GM12878 (cell line): ENCODE data around the gene MGLL. TPM values are rescaled to one million over a fixed set of nuclear protein-coding genes. Genes with fewer than 3 reads are reported as not detected.

Source experiments
- ATAC-seq: fragments of 200-7000 bp; cut with Tn5 transposase; 3 replicates; pipeline ENCODE4 v1.9.1; 2020; ENCODE audit warnings: mild to moderate bottlenecking, moderate library complexity
- BruUV-seq: library from RNA; stranded (reverse); fragments of 400-500 nt; replicated peaks from 2 replicates; lab custom pipeline; 2021; lab: Mats Ljungman, UMichigan
- CTCF ChIA-PET: fragments of 300-600 bp; sonication (Branson Sonifier 250); formaldehyde crosslinking; extraction: SDS; loops from one replicate; lab custom pipeline; 2021; ENCODE audit warnings: inconsistent platforms; lab: Yijun Ruan, JAX
- POLR2A ChIA-PET: fragments of 350-600 bp; formaldehyde crosslinking; extraction: SDS; loops from one replicate; lab custom pipeline; 2021; ENCODE audit warnings: inconsistent platforms; lab: Charles Lee
- RAD21 ChIA-PET: fragments of 300-600 bp; sonication (Branson Sonifier 250); formaldehyde crosslinking; loops from one replicate; lab custom pipeline; 2023; ENCODE audit warnings: antibody characterized with exemption; ENCODE audit not compliant: unreplicated experiment; lab: Charles Lee
- SMC1A ChIA-PET: fragments of 300-600 bp; sonication (Branson Sonifier 250); formaldehyde crosslinking; loops from one replicate; lab custom pipeline; 2023; ENCODE audit not compliant: unreplicated experiment, uncharacterized antibody; lab: Charles Lee
- DNase-seq: peaks from one replicate; pipeline ENCODE4 v3.0.0-alpha.2; 2011; ENCODE audit warnings: low read depth, low spot score
- FAIRE-seq: peaks from 3 replicates; lab custom pipeline; 2011; peaks lifted over from hg19 to GRCh38; lab: Jason Lieb, UNC
- H2AFZ ChIP-seq: 2 replicates; pipeline ENCODE4 v1.6.0; 2011; ENCODE audit warnings: low read depth, low read length, control low read depth; ENCODE audit not compliant: control insufficient read depth
- H3K27ac ChIP-seq: 2 replicates; pipeline ENCODE4 v1.5.1; 2011; ENCODE audit warnings: control low read depth; ENCODE audit not compliant: control insufficient read depth, insufficient read depth
- H3K27me3 ChIP-seq, 2 experiments: replicated peaks in 1 of 2; 2 replicates each; pipeline versions ENCODE4 v1.6.0 to v1.6.1; 2011; ENCODE audit warnings: low read length in 1 of 2; ENCODE audit not compliant: control insufficient read depth in 2 of 2, insufficient read depth in 2 of 2
- H3K36me3 ChIP-seq, 2 experiments: 2 replicates each; pipeline ENCODE4 v1.5.1; 2011; ENCODE audit warnings: low read length in 1 of 2; ENCODE audit not compliant: control insufficient read depth in 2 of 2, insufficient read depth in 2 of 2
- H3K4me1 ChIP-seq: 2 replicates; pipeline ENCODE4 v1.6.1; 2011; ENCODE audit warnings: mild to moderate bottlenecking, low read length, moderate library complexity, mixed read lengths; ENCODE audit not compliant: control insufficient read depth, insufficient read depth
- H3K4me2 ChIP-seq: 2 replicates; pipeline ENCODE4 v1.6.0; 2011; ENCODE audit warnings: control low read depth; ENCODE audit not compliant: control insufficient read depth, insufficient read depth
- H3K4me3 ChIP-seq: fragments of 200-600 bp; sonication (generic); 2 replicates; pipeline ENCODE4 v1.5.1; 2016
- H3K79me2 ChIP-seq: 2 replicates; pipeline ENCODE4 v1.6.0; 2011; ENCODE audit warnings: low read length; ENCODE audit not compliant: control insufficient read depth, insufficient read depth
- H3K9ac ChIP-seq: 2 replicates; pipeline ENCODE4 v1.8.0; 2011; ENCODE audit warnings: low read length, control low read depth, mixed read lengths; ENCODE audit not compliant: control insufficient read depth, insufficient read depth
- H3K9me3 ChIP-seq: replicated peaks from 3 replicates; pipeline ENCODE4 v1.5.1; 2011; ENCODE audit warnings: mild to moderate bottlenecking, low read length; ENCODE audit not compliant: control insufficient read depth, insufficient read depth
- H4K20me1 ChIP-seq: 2 replicates; pipeline ENCODE4 v1.6.0; 2011; ENCODE audit not compliant: control insufficient read depth, insufficient read depth
- CEBPB ChIP-seq, 2 experiments: fragments of 150-350 bp in 1 of 2; IDR thresholded peaks; 2 replicates each; pipeline ENCODE4 v1.6.1; 2012 to 2014; ENCODE audit warnings: low read depth in 2 of 2, low read length in 2 of 2, borderline replicate concordance in 1 of 2, inconsistent platforms in 1 of 2
- E2F4 ChIP-seq: IDR thresholded peaks from 2 replicates; pipeline ENCODE4 v1.6.1; 2012; ENCODE audit warnings: low read depth, low read length, improper control_type of control experiment
- FOXM1 ChIP-seq: IDR thresholded peaks from 2 replicates; pipeline ENCODE4 v1.6.1; 2012; ENCODE audit warnings: low read depth, mild to moderate bottlenecking, inconsistent platforms, low read length, moderate library complexity
- JUND ChIP-seq: IDR thresholded peaks from 2 replicates; pipeline ENCODE4 v1.6.1; 2012; ENCODE audit warnings: low read depth, mild to moderate bottlenecking, low read length, improper control_type of control experiment, moderate library complexity
- KDM1A ChIP-seq: fragments of 200-600 bp; sonication (generic); IDR thresholded peaks from 2 replicates; pipeline ENCODE4 v1.6.1; 2016; ENCODE audit warnings: borderline replicate concordance
- KLF5 ChIP-seq: fragments of 450-650 bp; IDR thresholded peaks from 2 replicates; pipeline ENCODE4 v1.6.1; 2014; ENCODE audit warnings: mild to moderate bottlenecking; ENCODE audit not compliant: partially characterized antibody
- LARP7 ChIP-seq: fragments of 450-650 bp; IDR thresholded peaks from 2 replicates; pipeline ENCODE4 v1.6.1; 2017; ENCODE audit warnings: mild to moderate bottlenecking
- MAX ChIP-seq: IDR thresholded peaks from 2 replicates; pipeline ENCODE4 v1.6.1; 2012; ENCODE audit warnings: low read depth, low read length, improper control_type of control experiment
- NBN ChIP-seq: fragments of 450-650 bp; IDR thresholded peaks from 2 replicates; pipeline ENCODE4 v1.6.1; 2016
- NFYB ChIP-seq: IDR thresholded peaks from 2 replicates; pipeline ENCODE4 v1.6.1; 2011; ENCODE audit warnings: low read depth, mild to moderate bottlenecking, low read length, improper control_type of control experiment, moderate library complexity; ENCODE audit not compliant: insufficient read depth
- PBX3 ChIP-seq: IDR thresholded peaks from 2 replicates; pipeline ENCODE4 v1.6.1; 2011; ENCODE audit warnings: mild to moderate bottlenecking, low read depth, low read length, moderate library complexity; ENCODE audit not compliant: insufficient replicate concordance
- RBBP5 ChIP-seq: fragments of 200-600 bp; sonication (generic); conservative IDR thresholded peaks from 2 replicates; pipeline ENCODE4 v1.6.1; 2016
- RELB ChIP-seq: fragments of 450-650 bp; IDR thresholded peaks from 2 replicates; pipeline ENCODE4 v1.6.1; 2017; ENCODE audit warnings: low read depth, mild to moderate bottlenecking, moderate library complexity
- RUNX3 ChIP-seq: IDR thresholded peaks from 2 replicates; pipeline ENCODE4 v1.6.1; 2012; ENCODE audit warnings: low read length, inconsistent platforms
- SUZ12 ChIP-seq: fragments of 200-600 bp; sonication (generic); IDR thresholded peaks from one replicate; pipeline ENCODE4 v1.6.1; 2018; ENCODE audit warnings: antibody characterized with exemption, mild to moderate bottlenecking; ENCODE audit not compliant: unreplicated experiment
- TCF12 ChIP-seq: IDR thresholded peaks from 2 replicates; pipeline ENCODE4 v1.6.1; 2011; ENCODE audit warnings: low read depth, mild to moderate bottlenecking, low read length
- TCF3 ChIP-seq: IDR thresholded peaks from 2 replicates; pipeline ENCODE4 v1.6.1; 2012; ENCODE audit warnings: low read depth, mild to moderate bottlenecking, low read length, borderline replicate concordance; ENCODE audit not compliant: insufficient read depth
- ZNF217 ChIP-seq: fragments of 450-650 bp; IDR thresholded peaks from 2 replicates; pipeline ENCODE4 v1.6.1; 2017; ENCODE audit warnings: antibody characterized with exemption, mild to moderate bottlenecking
- ZNF24 ChIP-seq: fragments of 450-650 bp; IDR thresholded peaks from 2 replicates; pipeline ENCODE4 v1.6.1; 2017; ENCODE audit warnings: antibody characterized with exemption, mild to moderate bottlenecking
- ZZZ3 ChIP-seq: IDR thresholded peaks from 2 replicates; pipeline ENCODE4 v1.6.1; 2011; ENCODE audit warnings: low read depth; ENCODE audit not compliant: control insufficient read depth, insufficient read length
- WGBS: methylation state at CpG from one replicate; pipeline ENCODE4 v1.1.6; 2016; ENCODE audit warnings: low lambda C conversion rate; ENCODE audit not compliant: insufficient replicate concordance, insufficient coverage; ENCODE audit errors: missing lambda C conversion rate; 5-methylcytosine and 5-hydroxymethylcytosine counted together
- in situ Hi-C: fragments of 300-500 bp; cut with MboI; formaldehyde crosslinking; loops from 9 replicates; pipeline ENCODE4 v1.14.3; 2018; ENCODE audit warnings: mixed read lengths
- intact Hi-C: fragments of 100-400 bp; cut with micrococcal nuclease; formaldehyde crosslinking; loops from one replicate; pipeline ENCODE4 v1.14.2; 2022; ENCODE audit not compliant: unreplicated experiment
- polyA plus RNA-seq, 11 experiments: library from polyadenylated mRNA; depleted of rRNA in 4 of 11; unstranded in 6 of 11; stranded (reverse) in 5 of 11; fragments of >200 nt; fragmentation: Nextera tagmentation in 4 of 11; fragmentation: Illumina TruSeq in 1 of 11; extraction: Ambion mirVana in 4 of 11; extraction: Trizol in 1 of 11; gene quantifications; 1 replicate in 1 of 11; 2 replicates in 10 of 11; pipeline versions ENCODE4 v1.2.1 to v1.2.3, GENCODE V29; 2011 to 2016; ENCODE audit warnings: inconsistent platforms in 2 of 11, missing spikeins in 2 of 11, low read depth in 1 of 11
- total RNA-seq, 4 experiments: library from RNA; depleted of rRNA in 3 of 4; stranded (reverse); fragments of >200 nt in 3 of 4; fragmentation: Illumina TruSeq in 1 of 4; extraction: Trizol in 1 of 4; gene quantifications; 2 replicates each; pipeline versions ENCODE4 v1.2.1 to v1.2.3, GENCODE V29; 2013 to 2021

Gene MGLL
- total and polyA plus RNA-seq, 10 of the 15 experiments (the other 5 are each of a cell fraction or from before 2014, with no cell fraction given), result 44.9 to 177 (median 72.9) TPM

- ChIA-PET POLR2A (interaction anchor here (0.7 to 3.7 kb wide), 9 partner anchors 8 to 45 kb away, joined by 3 to 14 read pairs (median 5); no protein-coding TSS in a partner anchor), RAD21 (interaction anchor here (0.9 to 4.2 kb wide), 3 partner anchors 22 to 62 kb away, joined by 3 to 20 read pairs (median 5); no protein-coding TSS in a partner anchor), CTCF (interaction anchor here (0.8 to 1.3 kb wide), 4 partner anchors 11 to 22 kb away, joined by 3 read pairs; no protein-coding TSS in a partner anchor), SMC1A (interaction anchor here (0.8 to 2.5 kb wide), 3 partner anchors 11 to 25 kb away, joined by 3 to 11 read pairs (median 3); no protein-coding TSS in a partner anchor)
- peaks cover 4 to 18% of the 10 kb centered on the region in 2 experiments; a peak in 2 of 4 replicates for H3K36me3 ChIP-seq
- DNase-seq (no peak), ATAC-seq (peak; percentile 79), FAIRE-seq (no peak)
- H3K4me3 ChIP-seq, result peak overlapping the region; percentile 19; the same call in 1 of the 2 replicates
- H2AFZ ChIP-seq, result peak overlapping the region; percentile 54
- 4% methylated on average over 17 of the region's 17 CpGs for WGBS
- peak overlapping the region; percentile 81 for H3K4me2 ChIP-seq
- H4K20me1 ChIP-seq, result no peaks in the 10 kb centered on the region
- peak overlapping the region; percentile 94 for H3K27ac ChIP-seq
- no peaks in the 10 kb centered on the region for H3K27me3 ChIP-seq
- intact Hi-C loops, result no loop called here
- peaks cover 48% of the 10 kb centered on the region for H3K79me2 ChIP-seq
- H3K9me3 ChIP-seq, result peaks cover 15% of the 10 kb centered on the region
- peaks cover 67% of the 10 kb centered on the region for H3K4me1 ChIP-seq
- peak overlapping the region; percentile 74 for H3K9ac ChIP-seq
- no TSS peak for BruUV-seq
- in situ Hi-C loops, result no loop called here
- TF ChIP-seq RBBP5, result no peak
- TF ChIP-seq NFYB, result no peak
- TF ChIP-seq PBX3, result no peak
- no peak for TF ChIP-seq KLF5
- TF ChIP-seq RELB, result peak; percentile 84
- no peak for TF ChIP-seq MAX
- no peak for TF ChIP-seq ZNF24
- TF ChIP-seq SUZ12, result no peak
- TF ChIP-seq LARP7, result no peak
- TF ChIP-seq KDM1A, result no peak
- TF ChIP-seq CEBPB (IDR thresholded peaks at IDR 0.05; ENCODE audit: borderline replicate concordance in 1 of 2, low read depth in 2 of 2, low read length in 2 of 2), result no peak
- peak; percentile 85 for TF ChIP-seq TCF12
- no peak for TF ChIP-seq ZZZ3
- no peak for TF ChIP-seq JUND
- TF ChIP-seq ZNF217, result 0 out of 2 replicates have a peak, but pooled peaks have one; percentile 33
- TF ChIP-seq TCF3, result peak; percentile 79; the same call in 1 of the 2 replicates
- peak; percentile 73 for TF ChIP-seq RUNX3
- TF ChIP-seq E2F4, result no peak
- no peak; the same call in 1 of the 2 replicates for TF ChIP-seq NBN
- TF ChIP-seq FOXM1, result peak; percentile 79
These were observed 46.8 kb downstream of the MGLL start for GRCh38 chr3:127775398-127776109.
